NB4 (cell line): Measurements from ENCODE around the gene CORIN.

Source experiments
- CTCF ChIP-seq: IDR thresholded peaks from one replicate; pipeline ENCODE4 v1.5.1; 2012; ENCODE audit warnings: low read depth, low read length
- POLR2A ChIP-seq: IDR thresholded peaks from 2 replicates; pipeline ENCODE4 v1.6.1; 2011; ENCODE audit warnings: mild to moderate bottlenecking; ENCODE audit not compliant: insufficient read length; ENCODE audit errors: extremely low read depth

GRCh38 chr4:47696823-47697222 lies 141.0 kb downstream of the CORIN start:
- no peak for TF ChIP-seq CTCF
- no peak for TF ChIP-seq POLR2A
